HG03378 (cell line): ENCODE measurements around the gene ATP5F1C.
A peak's percentile ranks its signal among the peaks of the same experiment; 100 is the strongest.
"Not testable (repeated sequence)": the region's sequence is repeated elsewhere in the genome, so short reads cannot be mapped to it uniquely, and the experiment has no call there.

ENCODE experiments used
- ATAC-seq: cut with Tn5 transposase; IDR thresholded peaks from one replicate; pipeline ENCODE4 v1.9.1; 2021; ENCODE audit warnings: mild to moderate bottlenecking, moderate library complexity; ENCODE audit not compliant: unreplicated experiment

Gene ATP5F1C

GRCh38 chr10:7787857-7788638 is at the start of gene ATP5F1C, which contains the start of gene KIN:
TSS of gene ATP5F1C (plus strand) at chr10:7788177. CDS start at chr10:7788208, 31 bp downstream.
TSS of gene KIN (minus strand) at chr10:7787993. CDS start at chr10:7787933, 60 bp downstream.
- peak; percentile 91 for ATAC-seq

GRCh38 chr10:7738536-7739407 is 49.2 kb upstream of the ATP5F1C start:
- ATAC-seq: no peak

GRCh38 chr10:7744307-7744706 is 43.7 kb upstream of the ATP5F1C start:
- no peak for ATAC-seq

- not testable (repeated sequence) for ATAC-seq
Measured at GRCh38 chr10:7748637-7749036, 39.3 kb upstream of the ATP5F1C start.

GRCh38 chr10:7750222-7750621 is 37.8 kb upstream of the ATP5F1C start:
- no peak for ATAC-seq

GRCh38 chr10:7752251-7752650 is 35.7 kb upstream of the ATP5F1C start:
- ATAC-seq: no peak

GRCh38 chr10:7755103-7755502 is 32.9 kb upstream of the ATP5F1C start:
- no peak for ATAC-seq

GRCh38 chr10:7756360-7756992 is 31.5 kb upstream of the ATP5F1C start:
- no peak for ATAC-seq

GRCh38 chr10:7763929-7764328 is 24.0 kb upstream of the ATP5F1C start:
- ATAC-seq: no peak

GRCh38 chr10:7766241-7766640 is 21.7 kb upstream of the ATP5F1C start:
- ATAC-seq: no peak

- ATAC-seq: no peak
Measured at GRCh38 chr10:7767209-7767608, 20.8 kb upstream of the ATP5F1C start.

- ATAC-seq: no peak
Measured at GRCh38 chr10:7768417-7768816, 19.6 kb upstream of the ATP5F1C start.

- no peak for ATAC-seq
Measured at GRCh38 chr10:7773845-7774801, 13.9 kb upstream of the ATP5F1C start.

- ATAC-seq: no peak
Measured at GRCh38 chr10:7776777-7777176, 11.2 kb upstream of the ATP5F1C start.

GRCh38 chr10:7782194-7782593 is 5.8 kb upstream of the ATP5F1C start:
- ATAC-seq: not testable (repeated sequence)

- no peak for ATAC-seq
Measured at GRCh38 chr10:7786430-7786829, 1.5 kb upstream of the ATP5F1C start.

GRCh38 chr10:7787150-7787856 is 674 bp upstream of the ATP5F1C start:
- ATAC-seq: peak; percentile 13

GRCh38 chr10:7788639-7789286 is 786 bp downstream of the ATP5F1C start:
- peak; percentile 10 for ATAC-seq

- ATAC-seq: no peak
Measured at GRCh38 chr10:7789390-7789789, 1.4 kb downstream of the ATP5F1C start.
